Dermis microvascular lymphatic vessel endothelial cell (primary cell): ENCODE data around the gene ARSA. TPM values are rescaled to one million over a fixed set of nuclear protein-coding genes. Genes with fewer than 3 reads are reported as not detected.
A peak's percentile ranks its signal among the peaks of the same experiment; 100 is the strongest.

Source experiments
- DNase-seq, 2 donors: peaks; one replicate each; pipeline versions ENCODE4 v3.0.0 to v3.0.0-alpha.2; 2010; ENCODE audit warnings: low read depth in 2 of 2
- total RNA-seq: library from RNA; depleted of rRNA; stranded (reverse); fragments of >200 nt; gene quantifications from 2 replicates; pipeline ENCODE4 v1.2.1, GENCODE V29; 2014

Gene ARSA
- total RNA-seq, 1 donor from 2014 or later: 8.0 TPM

GRCh38 chr22:50605002-50605612 is 22.8 kb downstream of the ARSA start:
- DNase-seq: no peak

- DNase-seq: no peak
These were observed 23.5 kb downstream of the ARSA start for GRCh38 chr22:50604256-50605001.

DNA sequence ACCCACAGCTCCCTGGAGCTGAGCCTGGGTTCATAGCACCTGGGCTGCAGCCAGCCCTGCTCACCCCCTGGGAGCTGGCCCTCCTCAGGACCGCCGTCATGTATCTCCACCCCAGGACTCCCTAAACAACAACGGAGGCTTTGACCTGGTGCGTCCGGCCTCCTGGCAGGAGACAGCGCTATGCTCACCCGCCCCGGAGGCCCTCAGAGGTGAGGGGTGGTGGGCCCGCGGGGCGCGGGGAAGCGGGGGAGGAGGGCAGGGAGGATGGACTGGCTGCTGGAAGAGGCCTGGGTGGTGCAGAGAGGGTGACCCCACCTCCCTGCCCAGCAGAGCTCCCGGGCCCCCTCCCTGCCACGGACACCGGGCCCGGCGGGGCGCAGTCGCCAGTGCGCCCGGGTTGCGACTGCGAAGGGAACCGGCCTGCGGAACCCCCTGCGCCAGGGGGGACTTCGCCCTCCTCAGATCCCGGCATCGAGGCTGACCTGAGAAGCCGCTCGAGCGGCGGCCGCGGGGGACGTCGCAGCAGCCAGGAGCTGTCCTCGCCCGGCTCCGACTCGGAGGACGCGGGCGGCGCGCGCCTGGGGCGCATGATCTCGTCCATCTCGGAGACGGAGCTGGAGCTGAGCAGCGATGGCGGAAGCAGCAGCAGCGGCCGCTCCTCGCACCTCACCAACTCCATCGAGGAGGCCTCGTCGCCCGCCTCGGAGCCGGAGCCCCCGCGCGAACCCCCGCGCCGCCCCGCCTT is 24.3 kb downstream of the ARSA start:
- DNase-seq: no peak

- DNase-seq: no peak
These were observed 25.6 kb downstream of the ARSA start for GRCh38 chr22:50602338-50602700.

DNA sequence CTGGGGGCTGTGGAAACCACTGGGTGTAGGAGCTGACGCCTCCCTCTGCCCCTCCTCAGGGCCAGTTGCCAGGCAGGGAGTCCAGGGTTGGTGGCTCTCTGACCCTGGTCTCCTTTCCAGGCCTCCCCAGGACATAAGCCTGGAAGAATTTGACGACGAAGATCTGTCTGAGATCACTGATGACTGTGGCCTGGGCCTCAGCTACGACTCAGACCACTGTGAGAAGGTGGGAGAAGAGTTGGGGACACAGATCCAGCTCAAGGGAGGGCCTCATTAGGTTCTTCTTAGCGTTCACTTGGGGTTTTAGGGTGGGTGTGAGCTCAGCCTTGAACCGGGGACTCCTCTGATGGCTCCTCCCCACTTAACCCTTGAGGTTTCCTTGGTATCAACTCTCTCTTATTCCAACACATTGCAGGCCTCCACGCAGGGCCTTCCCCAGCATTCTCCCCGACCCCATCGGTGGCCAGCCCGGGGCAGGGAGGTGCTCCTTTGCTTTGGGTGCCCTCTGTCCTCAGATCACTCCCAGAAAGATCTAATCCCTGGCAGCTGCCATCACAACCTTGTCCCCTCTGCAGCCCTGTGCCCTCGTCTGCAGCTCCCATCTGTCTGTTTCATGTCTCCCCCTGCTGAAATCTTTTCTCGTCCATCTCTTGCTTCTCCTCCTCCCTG is 26.1 kb downstream of the ARSA start:
- DNase-seq: no peak

- no peak for DNase-seq
These were observed 26.8 kb downstream of the ARSA start for GRCh38 chr22:50600967-50601668.

- no peak for DNase-seq
These were observed 27.4 kb downstream of the ARSA start, which contains the start of gene MAPK8IP2 for GRCh38 chr22:50600538-50600937. Gene MAPK8IP2, plus strand, starts transcription at chr22:50600793. Its CDS starts 26 bp downstream, at chr22:50600819.

DNA sequence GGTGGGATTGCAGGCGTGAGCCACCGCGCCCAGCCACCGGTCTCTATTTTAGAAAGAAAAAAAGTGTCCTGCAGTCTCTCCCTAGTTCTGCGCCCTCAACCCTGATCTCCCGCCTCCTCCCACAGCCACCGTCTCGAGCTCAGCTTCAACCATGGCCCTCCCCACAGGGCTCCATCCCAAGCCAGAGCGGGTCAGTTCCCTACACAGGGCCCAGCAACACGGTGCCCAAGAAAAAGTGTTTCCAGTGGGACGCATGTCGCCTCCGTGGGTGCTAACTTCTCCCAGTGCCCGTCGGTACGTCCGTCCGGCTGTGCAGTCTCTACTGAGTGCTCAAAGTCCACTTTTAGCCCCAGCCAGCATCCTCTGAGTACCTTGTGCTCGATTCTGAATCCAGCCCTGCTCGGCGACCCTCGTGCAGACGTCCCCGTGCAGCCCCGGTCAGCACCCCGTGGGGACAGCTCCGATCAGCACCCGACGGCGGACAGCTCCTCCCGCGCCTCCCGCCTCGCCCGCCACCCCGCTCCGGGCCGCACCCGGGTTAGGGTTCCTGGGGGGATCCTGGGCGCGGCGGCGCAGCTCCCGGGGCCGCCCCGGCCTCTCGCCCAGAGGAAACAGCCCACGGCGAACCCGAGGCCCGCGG is 28.0 kb downstream of the ARSA start:
- peak in 1 of 2 donors; percentile 44 for DNase-seq

- DNase-seq: no peak
These were observed 30.9 kb downstream of the ARSA start for GRCh38 chr22:50597097-50597496.

- no peak for DNase-seq
These were observed 32.8 kb downstream of the ARSA start for GRCh38 chr22:50595189-50595588.

DNA sequence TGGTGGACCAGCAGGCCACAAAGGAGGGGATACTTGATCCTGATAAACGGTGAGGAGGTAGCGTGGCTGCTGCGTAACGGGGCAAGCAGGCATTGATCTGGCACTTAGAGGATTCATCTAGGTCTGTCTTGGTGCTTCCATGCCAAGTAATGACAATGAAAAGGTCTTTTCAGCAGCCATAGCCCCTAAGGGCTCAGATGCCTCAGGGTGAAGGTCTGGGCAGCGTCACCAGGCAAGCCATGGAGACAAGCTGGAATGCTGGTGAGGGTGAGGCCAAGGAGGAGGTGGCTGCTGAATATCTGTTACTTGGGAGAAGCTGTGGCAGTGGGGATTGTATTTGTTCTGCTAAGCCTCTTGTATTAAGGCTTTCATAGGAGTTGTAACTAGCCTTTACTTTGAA is 40.5 kb downstream of the ARSA start:
- DNase-seq: no peak

DNA sequence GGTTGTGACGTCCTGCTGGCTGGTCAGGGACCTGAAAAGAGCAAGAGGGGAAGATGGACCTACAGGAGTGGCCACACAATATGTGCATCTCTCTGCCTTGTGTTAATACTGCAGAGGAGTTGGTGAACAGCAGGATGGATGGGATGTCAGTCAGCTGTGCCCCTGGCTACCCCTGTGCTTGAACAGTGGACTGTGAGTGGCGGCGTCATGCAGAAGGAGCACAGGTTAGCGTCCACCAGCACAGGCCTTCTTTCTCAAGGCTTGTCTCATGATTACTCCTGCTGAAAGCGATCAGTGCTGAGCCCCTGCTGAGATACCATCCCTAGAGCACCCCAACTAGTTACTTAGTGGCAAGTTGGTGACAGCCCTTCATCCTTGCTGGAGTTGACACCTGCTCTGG is 41.5 kb downstream of the ARSA start:
- DNase-seq: no peak

DNA sequence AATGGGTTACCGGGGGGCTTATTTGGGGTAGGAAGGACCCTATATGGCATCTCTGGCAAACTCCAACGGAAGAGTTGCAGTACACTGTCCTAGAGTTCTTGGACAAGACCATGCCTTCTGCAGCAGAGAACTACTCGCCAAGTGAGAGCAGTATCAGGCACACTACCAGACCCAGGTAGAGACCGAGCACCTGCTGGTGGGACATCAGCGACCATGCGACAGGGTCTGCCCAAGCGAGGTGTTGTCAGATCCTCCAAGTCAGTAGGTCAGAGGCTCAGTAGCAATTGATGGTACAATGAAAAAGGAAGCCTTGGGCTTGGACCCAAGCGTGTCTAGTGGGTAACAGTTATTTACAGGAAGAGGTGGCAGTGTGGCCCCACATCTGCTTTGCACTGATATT is 42.2 kb downstream of the ARSA start:
- no peak for DNase-seq

- DNase-seq: no peak
These were observed 42.7 kb downstream of the ARSA start for GRCh38 chr22:50585238-50585637.

GRCh38 chr22:50584106-50585096 is 43.6 kb downstream of the ARSA start:
- no peak for DNase-seq

- peak in 1 of 2 donors; percentile 6 for DNase-seq
These were observed 44.6 kb downstream of the ARSA start for GRCh38 chr22:50583294-50583861.

DNA sequence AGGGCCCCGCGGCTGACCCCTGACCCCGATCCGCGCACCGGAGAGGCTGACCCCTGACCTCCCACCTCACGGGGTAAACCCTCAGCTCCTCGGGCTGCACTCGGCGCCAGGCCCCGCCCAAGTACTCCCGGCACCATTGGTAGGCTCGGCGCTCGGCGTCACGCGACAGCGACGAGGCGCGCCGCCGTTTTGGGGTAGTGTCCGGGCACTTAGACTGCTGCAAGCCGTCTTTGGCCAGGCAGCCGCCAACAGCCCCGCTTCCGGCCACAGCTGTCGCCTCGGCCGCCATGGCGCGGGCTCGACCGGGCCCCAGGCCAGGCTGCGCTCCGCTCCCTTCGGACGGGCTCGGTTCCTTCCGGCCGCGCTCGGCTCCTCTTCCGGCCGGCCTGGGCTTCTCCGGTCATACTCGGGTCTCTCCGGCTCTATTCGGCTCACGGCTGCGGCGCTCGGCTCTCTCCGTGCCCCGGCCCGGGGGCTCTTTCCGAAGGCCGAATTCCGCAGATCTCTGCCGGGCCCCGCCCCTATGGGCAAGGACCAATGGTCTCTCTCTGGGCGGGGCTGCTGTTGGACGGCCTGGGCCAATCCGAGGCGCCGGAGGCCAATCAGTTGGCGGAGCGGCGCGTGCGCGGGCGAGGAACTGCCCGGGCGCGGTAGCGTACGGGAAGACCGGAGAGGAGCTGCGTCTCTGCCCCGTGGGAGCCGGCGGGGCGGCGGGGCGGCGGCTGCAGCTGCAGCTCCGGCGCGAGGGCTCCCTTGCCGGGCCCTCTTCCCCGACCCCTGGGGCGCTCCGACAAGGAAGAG is 45.3 kb downstream of the ARSA start, which contains the start of gene CHKB:
CHKB (minus strand) TSS at position 357 of the 801 bp plus-strand sequence; CDS start at position 289, 68 bp downstream.
- peak; percentile 91 to 98 for DNase-seq

DNA sequence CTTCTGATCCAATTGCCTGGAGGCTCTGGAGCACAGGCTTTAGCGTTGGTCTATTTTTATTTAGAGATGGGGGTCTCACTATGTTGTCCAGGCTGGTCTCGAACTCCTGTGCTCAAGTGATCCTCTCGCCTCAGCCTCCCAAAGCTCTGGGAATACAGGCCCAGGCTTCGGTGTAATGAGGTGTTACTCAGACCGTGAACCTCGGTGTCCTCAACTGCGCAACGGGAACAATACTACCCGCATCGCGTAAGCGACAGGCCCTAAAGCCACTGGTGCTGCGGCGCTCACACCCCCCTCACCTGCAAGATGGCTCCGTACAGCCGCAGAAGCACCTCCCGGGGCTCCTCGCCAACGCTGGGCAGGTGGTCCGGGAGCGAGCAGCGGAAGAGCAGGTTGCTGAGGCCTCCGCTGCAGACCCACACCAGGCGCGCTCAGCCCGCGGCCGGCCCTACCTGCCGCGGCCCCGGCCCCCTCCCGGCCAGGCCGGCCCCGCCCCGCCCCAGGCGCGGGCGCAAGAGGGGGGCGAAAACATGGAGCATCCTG is 45.9 kb downstream of the ARSA start:
- no peak for DNase-seq
